OCI-LY1 (cell line): ENCODE measurements around the gene EYS.

Experiments
- H2AFZ ChIP-seq: fragments of 200-600 bp; sonication (generic), shearing (Covaris generic); 2 replicates; pipeline ENCODE4 v1.6.0; 2014; ENCODE audit warnings: antibody characterized with exemption, mild to moderate bottlenecking, low read length
- H3F3A ChIP-seq: fragments of 200-600 bp; sonication (generic), shearing (Covaris generic); 2 replicates; pipeline ENCODE4 v1.6.0; 2014; ENCODE audit warnings: mild to moderate bottlenecking, antibody characterized with exemption, low read length, moderate library complexity; ENCODE audit not compliant: insufficient read depth
- H3K27ac ChIP-seq: fragments of 200-600 bp; sonication (generic); 2 replicates; pipeline ENCODE4 v1.5.1; 2014; ENCODE audit warnings: low read length, mixed run types, mild to moderate bottlenecking, low read depth; ENCODE audit not compliant: poor library complexity, severe bottlenecking
- H3K27me3 ChIP-seq: fragments of 200-600 bp; sonication (generic); 2 replicates; pipeline ENCODE4 v1.6.0; 2014; ENCODE audit warnings: antibody characterized with exemption, mild to moderate bottlenecking, low read length, moderate library complexity; ENCODE audit not compliant: insufficient read depth
- H3K36me3 ChIP-seq: fragments of 200-600 bp; sonication (generic); 2 replicates; pipeline ENCODE4 v1.6.1; 2014; ENCODE audit warnings: mild to moderate bottlenecking, antibody characterized with exemption, low read length, moderate library complexity, mixed read lengths; ENCODE audit not compliant: insufficient read depth
- H3K4me1 ChIP-seq: fragments of 200-600 bp; sonication (generic); 2 replicates; pipeline ENCODE4 v1.5.1; 2014; ENCODE audit warnings: mild to moderate bottlenecking, low read length, moderate library complexity; ENCODE audit not compliant: insufficient read depth, severe bottlenecking
- H3K4me2 ChIP-seq: fragments of 200-600 bp; sonication (generic), shearing (Covaris generic); 2 replicates; pipeline ENCODE4 v1.6.1; 2014; ENCODE audit warnings: low read length
- H3K4me3 ChIP-seq: fragments of 200-600 bp; sonication (generic); 2 replicates; pipeline ENCODE4 v1.5.1; 2014; ENCODE audit warnings: low read length, low read depth, mild to moderate bottlenecking, mixed read lengths; ENCODE audit not compliant: poor library complexity, severe bottlenecking
- H3K79me2 ChIP-seq: fragments of 200-600 bp; shearing (Covaris generic); 2 replicates; pipeline ENCODE4 v1.6.1; 2016; ENCODE audit warnings: mixed run types, low read length, mixed read lengths; ENCODE audit not compliant: insufficient read depth
- H3K9ac ChIP-seq: fragments of 200-600 bp; sonication (generic), shearing (Covaris generic); 2 replicates; pipeline ENCODE4 v1.6.1; 2014; ENCODE audit warnings: mild to moderate bottlenecking, low read length, mixed read lengths
- H3K9me2 ChIP-seq: fragments of 200-600 bp; sonication (generic), shearing (Covaris generic); 2 replicates; pipeline ENCODE4 v1.6.1; 2014; ENCODE audit warnings: low read depth, mild to moderate bottlenecking, low read length, mixed read lengths
- H3K9me3 ChIP-seq: fragments of 200-600 bp; shearing (Covaris generic); 2 replicates; pipeline ENCODE4 v1.6.1; 2014; ENCODE audit warnings: low read length, mixed read lengths
- H4K20me1 ChIP-seq: fragments of 200-600 bp; sonication (generic), shearing (Covaris generic); 2 replicates; pipeline ENCODE4 v1.6.0; 2016; ENCODE audit warnings: mild to moderate bottlenecking, low read length; ENCODE audit not compliant: insufficient read depth
- CTCF ChIP-seq: fragments of 200-600 bp; sonication (generic), shearing (Covaris generic); IDR thresholded peaks from 2 replicates; pipeline ENCODE4 v1.5.1; 2017; ENCODE audit warnings: mild to moderate bottlenecking, antibody characterized with exemption, low read length, moderate library complexity, mixed read lengths
- EZH2 ChIP-seq: fragments of 200-600 bp; sonication (generic), shearing (Covaris generic); IDR thresholded peaks from 2 replicates; pipeline ENCODE4 v1.8.0; 2017; ENCODE audit warnings: borderline replicate concordance, mixed run types, mild to moderate bottlenecking, antibody characterized with exemption, low read length, moderate library complexity, mixed read lengths

The EYS gene

DNA sequence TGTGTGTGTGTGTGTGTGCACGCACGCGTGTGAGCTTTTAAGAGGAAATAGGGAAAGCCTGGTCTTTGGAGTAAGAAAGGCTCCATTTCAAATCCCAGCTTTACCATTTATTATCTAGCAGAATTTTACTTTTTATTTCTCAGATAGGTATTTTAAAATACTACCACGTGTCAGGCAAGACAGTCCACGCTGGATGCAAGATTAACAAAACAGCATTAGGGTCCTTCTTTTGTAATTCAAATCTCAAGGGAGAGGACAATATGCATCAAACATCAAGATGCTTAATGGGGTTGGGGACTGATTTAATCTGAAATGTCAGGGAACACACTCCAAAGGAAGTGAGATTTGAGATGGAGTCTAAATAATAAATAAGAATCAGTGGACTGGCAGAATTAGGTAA, 1302.6 kb downstream of the EYS start:
- Histone ChIP-seq H4K20me1 (no peaks in the 10 kb centered on the region), H3K9me3 (no peaks in the 10 kb centered on the region), H3K79me2 (no peaks in the 10 kb centered on the region), H3K4me3 (no peak overlapping the region), H3K4me1 (no peaks in the 10 kb centered on the region), H3K4me2 (no peak overlapping the region), H3K27ac (no peak overlapping the region), H3F3A (no peaks in the 10 kb centered on the region), H3K9me2 (no peaks in the 10 kb centered on the region), H2AFZ (no peak overlapping the region), H3K36me3 (no peaks in the 10 kb centered on the region), H3K27me3 (no peaks in the 10 kb centered on the region), H3K9ac (no peak overlapping the region)
- TF ChIP-seq EZH2 (no peak), CTCF (no peak)

GRCh38 chr6:64383277-64383676, 1323.7 kb downstream of the EYS start:
- Histone ChIP-seq H3K4me2 (no peak overlapping the region), H3K4me1 (no peaks in the 10 kb centered on the region), H3K27ac (no peak overlapping the region), H3K9ac (no peak overlapping the region), H2AFZ (no peak overlapping the region), H3F3A (no peaks in the 10 kb centered on the region), H3K4me3 (no peak overlapping the region), H4K20me1 (no peaks in the 10 kb centered on the region), H3K9me2 (no peaks in the 10 kb centered on the region), H3K79me2 (no peaks in the 10 kb centered on the region), H3K9me3 (no peaks in the 10 kb centered on the region), H3K27me3 (no peaks in the 10 kb centered on the region), H3K36me3 (no peaks in the 10 kb centered on the region)
- no peak for TF ChIP-seq EZH2
- TF ChIP-seq CTCF, result no peak

DNA sequence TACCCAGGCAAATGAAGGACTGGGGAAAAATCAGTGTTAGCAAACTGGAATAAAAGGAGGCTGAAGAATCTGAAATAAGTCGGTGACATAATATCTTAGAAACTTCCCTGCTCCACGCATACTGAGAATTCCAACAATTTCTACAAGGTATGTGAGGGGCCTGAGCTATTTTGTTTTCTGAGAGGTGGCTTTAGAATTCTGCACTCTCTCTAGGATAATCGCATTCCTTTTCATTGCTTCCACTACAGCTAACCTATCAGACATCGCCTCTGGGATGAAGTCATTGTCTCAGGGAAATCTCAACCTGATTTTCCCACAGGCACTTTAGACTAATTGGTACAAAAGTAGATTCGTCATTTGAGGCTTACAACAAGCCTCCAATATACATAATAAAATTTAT, 1330.6 kb downstream of the EYS start:
- Histone ChIP-seq H3K9me2 (no peaks in the 10 kb centered on the region), H3K27ac (no peak overlapping the region)
- TF ChIP-seq CTCF (no peak), EZH2 (no peak)

More for the DNA sequence above, 1330.6 kb downstream of the EYS start:
- no peak overlapping the region for H2AFZ ChIP-seq
- no peaks in the 10 kb centered on the region for H3K36me3 ChIP-seq
- no peak overlapping the region for H3K9ac ChIP-seq
- H4K20me1 ChIP-seq, result no peaks in the 10 kb centered on the region
- no peaks in the 10 kb centered on the region for H3K27me3 ChIP-seq
- no peaks in the 10 kb centered on the region for H3K79me2 ChIP-seq
- no peak overlapping the region for H3K4me2 ChIP-seq
- no peak overlapping the region for H3K4me3 ChIP-seq
- no peaks in the 10 kb centered on the region for H3K4me1 ChIP-seq
- H3K9me3 ChIP-seq, result no peaks in the 10 kb centered on the region
- H3F3A ChIP-seq, result no peaks in the 10 kb centered on the region
